K562 (cell line): Measurements from ENCODE around the gene SPTLC2. TPM values are rescaled to one million over a fixed set of nuclear protein-coding genes. Genes with fewer than 3 reads are reported as not detected.

Source experiments
- ATF7 ChIP-seq: fragments of 450-650 bp; IDR thresholded peaks from 2 replicates; pipeline ENCODE4 v1.7.1; 2014; ENCODE audit warnings: mild to moderate bottlenecking, moderate library complexity
- CEBPG ChIP-seq, 3 experiments: fragments of 200-800 bp in 1 of 3; sonication (Bioruptor generic) in 1 of 3; sonication (generic) in 1 of 3; formaldehyde crosslinking in 1 of 3; IDR thresholded peaks in 2 of 3; conservative IDR thresholded peaks in 1 of 3; 2 replicates each; pipeline versions ENCODE4 v1.6.1 to v1.8.0; 2016 to 2022; ENCODE audit warnings: missing compliant biosample characterization in 2 of 3, missing genetic modification characterization in 2 of 3, mild to moderate bottlenecking in 1 of 3, missing genetic modification reagents in 1 of 3
- FOXK1 ChIP-seq: sonication (generic); formaldehyde crosslinking; IDR thresholded peaks from 2 replicates; pipeline ENCODE4 v1.8.0; 2022; ENCODE audit warnings: missing genetic modification reagents, mild to moderate bottlenecking, borderline replicate concordance
- NR2F6 ChIP-seq: fragments of 450-650 bp; formaldehyde crosslinking; IDR thresholded peaks from 2 replicates; pipeline ENCODE4 v1.4.0; 2020; ENCODE audit warnings: mild to moderate bottlenecking
- SMARCE1 ChIP-seq: fragments of 450-650 bp; IDR thresholded peaks from 2 replicates; pipeline ENCODE4 v1.7.1; 2016; ENCODE audit warnings: mild to moderate bottlenecking
- SMC3 ChIP-seq: conservative IDR thresholded peaks from 2 replicates; pipeline ENCODE4 v1.6.1; 2011; ENCODE audit warnings: low read depth, low read length, improper control_type of control experiment; ENCODE audit not compliant: insufficient read depth
- TEAD4 ChIP-seq, 2 experiments: sonication (generic) in 1 of 2; formaldehyde crosslinking in 1 of 2; IDR thresholded peaks; 2 replicates each; pipeline versions ENCODE4 v1.6.1 to v1.8.0; 2012 to 2022; ENCODE audit warnings: borderline replicate concordance in 1 of 2, inconsistent platforms in 1 of 2, low read length in 1 of 2, mild to moderate bottlenecking in 1 of 2, missing genetic modification reagents in 1 of 2
- YBX1 ChIP-seq: fragments of 450-650 bp; IDR thresholded peaks from 2 replicates; pipeline ENCODE4 v1.7.1; 2016; ENCODE audit warnings: mild to moderate bottlenecking
- ZNF24 ChIP-seq: fragments of 450-650 bp; IDR thresholded peaks from 2 replicates; pipeline ENCODE4 v1.6.1; 2016
- polyA plus RNA-seq, 8 experiments: library from polyadenylated mRNA; depleted of rRNA in 4 of 8; stranded (reverse) in 5 of 8; unstranded in 3 of 8; fragments of >200 nt; fragmentation: Nextera tagmentation in 2 of 8; fragmentation: Illumina TruSeq in 1 of 8; extraction: Ambion mirVana in 2 of 8; extraction: Trizol in 1 of 8; gene quantifications; 2 replicates each; pipeline versions ENCODE4 v1.2.1 to v1.2.3, GENCODE V29; 2011 to 2014; ENCODE audit warnings: inconsistent platforms in 1 of 8, missing spikeins in 1 of 8
- total RNA-seq, 7 experiments: library from RNA; depleted of rRNA in 6 of 7; stranded (reverse); fragments of >200 nt in 6 of 7; fragmentation: Illumina TruSeq in 2 of 7; extraction: Trizol in 2 of 7; gene quantifications; 2 replicates each; pipeline versions ENCODE4 v1.2.1 to v1.2.3, GENCODE V29; 2011 to 2021; ENCODE audit warnings: low replicate concordance in 1 of 7
- TF ChIP-seq, protein P1 (sequence below): sonication (generic); formaldehyde crosslinking; IDR thresholded peaks from 2 replicates; pipeline ENCODE4 v1.8.1; 2023; ENCODE audit warnings: mild to moderate bottlenecking, missing genetic modification reagents
- TF ChIP-seq, protein P2 (sequence below): sonication (generic); formaldehyde crosslinking; IDR thresholded peaks from 2 replicates; pipeline ENCODE4 v1.8.0; 2022; ENCODE audit warnings: mild to moderate bottlenecking, missing genetic modification reagents
- TF ChIP-seq, protein P3 (sequence below): fragments of 250-450 bp; sonication (Bioruptor Pico); IDR thresholded peaks from 2 replicates; pipeline ENCODE4 v1.5.1; 2021; ENCODE audit warnings: mild to moderate bottlenecking
- TF ChIP-seq, protein P4 (sequence below), 2 experiments: fragments of 450-650 bp in 1 of 2; sonication (generic) in 1 of 2; formaldehyde crosslinking in 1 of 2; IDR thresholded peaks; 2 replicates each; pipeline versions ENCODE4 v1.7.1 to v1.9.0; 2016 to 2022; ENCODE audit warnings: inconsistent platforms in 1 of 2, mild to moderate bottlenecking in 1 of 2, missing genetic modification reagents in 1 of 2

SPTLC2 gene
- total and polyA plus RNA-seq, 9 of the 15 experiments (the other 6 are each of a cell fraction or from before 2014, with no cell fraction given) = 4.5 to 30.4 (median 14.0) TPM

DNA sequence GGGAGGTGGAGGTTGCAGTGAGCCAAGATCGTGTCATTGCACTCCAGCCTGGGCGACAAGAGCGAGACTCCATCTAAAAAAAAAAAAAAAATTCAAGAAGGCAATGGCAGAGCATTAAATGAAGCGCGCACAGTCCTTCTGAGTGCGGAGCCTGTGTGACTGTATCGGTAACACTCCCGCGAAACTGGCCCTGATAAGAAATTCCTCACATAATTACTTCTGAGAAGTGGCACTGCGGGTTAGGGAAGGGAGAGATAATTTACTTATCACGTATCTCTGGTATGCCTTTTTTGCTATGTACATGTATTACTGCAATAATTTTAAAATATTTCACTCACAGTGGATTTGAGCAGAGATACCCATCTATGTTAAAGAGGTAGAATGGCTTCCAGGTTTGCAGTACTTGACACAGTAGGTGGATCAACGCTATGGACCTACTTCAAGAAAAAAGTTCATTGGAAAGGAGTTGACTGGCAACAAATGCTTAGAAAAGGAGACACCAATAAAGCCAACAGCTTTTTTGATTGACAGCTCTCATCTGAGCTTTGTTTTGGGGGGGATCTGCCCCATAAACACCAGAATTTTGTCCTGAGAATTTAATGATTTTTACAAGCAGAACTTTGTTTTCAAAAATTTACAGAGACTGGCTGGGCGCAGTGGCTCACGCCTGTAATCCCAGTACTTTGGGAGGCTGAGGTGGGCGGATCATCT is 29.2 kb upstream of the SPTLC2 start (continued):
- TF ChIP-seq TEAD4 (IDR thresholded peaks at IDR 0.05; ENCODE audit: low read length) = peak; percentile 83
- no peak for TF ChIP-seq TEAD4 (CRISPR knock-in tag; IDR thresholded peaks at IDR 0.05; ENCODE audit: borderline replicate concordance)
- TF ChIP-seq, protein P1, sequence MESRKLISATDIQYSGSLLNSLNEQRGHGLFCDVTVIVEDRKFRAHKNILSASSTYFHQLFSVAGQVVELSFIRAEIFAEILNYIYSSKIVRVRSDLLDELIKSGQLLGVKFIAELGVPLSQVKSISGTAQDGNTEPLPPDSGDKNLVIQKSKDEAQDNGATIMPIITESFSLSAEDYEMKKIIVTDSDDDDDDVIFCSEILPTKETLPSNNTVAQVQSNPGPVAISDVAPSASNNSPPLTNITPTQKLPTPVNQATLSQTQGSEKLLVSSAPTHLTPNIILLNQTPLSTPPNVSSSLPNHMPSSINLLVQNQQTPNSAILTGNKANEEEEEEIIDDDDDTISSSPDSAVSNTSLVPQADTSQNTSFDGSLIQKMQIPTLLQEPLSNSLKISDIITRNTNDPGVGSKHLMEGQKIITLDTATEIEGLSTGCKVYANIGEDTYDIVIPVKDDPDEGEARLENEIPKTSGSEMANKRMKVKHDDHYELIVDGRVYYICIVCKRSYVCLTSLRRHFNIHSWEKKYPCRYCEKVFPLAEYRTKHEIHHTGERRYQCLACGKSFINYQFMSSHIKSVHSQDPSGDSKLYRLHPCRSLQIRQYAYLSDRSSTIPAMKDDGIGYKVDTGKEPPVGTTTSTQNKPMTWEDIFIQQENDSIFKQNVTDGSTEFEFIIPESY (CRISPR knock-in tag) = no peak
- TF ChIP-seq, protein P2, sequence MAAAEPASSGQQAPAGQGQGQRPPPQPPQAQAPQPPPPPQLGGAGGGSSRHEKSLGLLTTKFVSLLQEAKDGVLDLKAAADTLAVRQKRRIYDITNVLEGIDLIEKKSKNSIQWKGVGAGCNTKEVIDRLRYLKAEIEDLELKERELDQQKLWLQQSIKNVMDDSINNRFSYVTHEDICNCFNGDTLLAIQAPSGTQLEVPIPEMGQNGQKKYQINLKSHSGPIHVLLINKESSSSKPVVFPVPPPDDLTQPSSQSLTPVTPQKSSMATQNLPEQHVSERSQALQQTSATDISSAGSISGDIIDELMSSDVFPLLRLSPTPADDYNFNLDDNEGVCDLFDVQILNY = no peak
- TF ChIP-seq, protein P3, sequence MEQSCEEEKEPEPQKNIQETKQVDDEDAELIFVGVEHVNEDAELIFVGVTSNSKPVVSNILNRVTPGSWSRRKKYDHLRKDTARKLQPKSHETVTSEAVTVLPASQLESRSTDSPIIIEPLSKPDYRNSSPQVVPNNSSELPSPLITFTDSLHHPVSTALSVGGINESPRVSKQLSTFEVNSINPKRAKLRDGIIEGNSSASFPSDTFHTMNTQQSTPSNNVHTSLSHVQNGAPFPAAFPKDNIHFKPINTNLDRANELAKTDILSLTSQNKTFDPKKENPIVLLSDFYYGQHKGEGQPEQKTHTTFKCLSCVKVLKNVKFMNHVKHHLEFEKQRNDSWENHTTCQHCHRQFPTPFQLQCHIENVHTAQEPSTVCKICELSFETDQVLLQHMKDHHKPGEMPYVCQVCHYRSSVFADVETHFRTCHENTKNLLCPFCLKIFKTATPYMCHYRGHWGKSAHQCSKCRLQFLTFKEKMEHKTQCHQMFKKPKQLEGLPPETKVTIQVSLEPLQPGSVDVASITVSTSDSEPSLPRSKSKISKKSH (CRISPR knock-in tag) = no peak
- no peak for TF ChIP-seq NR2F6 (CRISPR knock-in tag)
- TF ChIP-seq FOXK1 (CRISPR knock-in tag) = no peak
- TF ChIP-seq SMC3 = no peak
- no peak for TF ChIP-seq YBX1
- no peak for TF ChIP-seq ATF7
- no peak for TF ChIP-seq CEBPG (CRISPR knock-in tag; IDR thresholded peaks at IDR 0.05)
- no peak for TF ChIP-seq CEBPG (tag; conservative IDR thresholded peaks at IDR 0.05 in 1 of 2, IDR thresholded peaks at IDR 0.05 in 1 of 2)
- TF ChIP-seq ZNF24 = no peak
- peak; percentile 58 for TF ChIP-seq SMARCE1
- TF ChIP-seq, protein P4, sequence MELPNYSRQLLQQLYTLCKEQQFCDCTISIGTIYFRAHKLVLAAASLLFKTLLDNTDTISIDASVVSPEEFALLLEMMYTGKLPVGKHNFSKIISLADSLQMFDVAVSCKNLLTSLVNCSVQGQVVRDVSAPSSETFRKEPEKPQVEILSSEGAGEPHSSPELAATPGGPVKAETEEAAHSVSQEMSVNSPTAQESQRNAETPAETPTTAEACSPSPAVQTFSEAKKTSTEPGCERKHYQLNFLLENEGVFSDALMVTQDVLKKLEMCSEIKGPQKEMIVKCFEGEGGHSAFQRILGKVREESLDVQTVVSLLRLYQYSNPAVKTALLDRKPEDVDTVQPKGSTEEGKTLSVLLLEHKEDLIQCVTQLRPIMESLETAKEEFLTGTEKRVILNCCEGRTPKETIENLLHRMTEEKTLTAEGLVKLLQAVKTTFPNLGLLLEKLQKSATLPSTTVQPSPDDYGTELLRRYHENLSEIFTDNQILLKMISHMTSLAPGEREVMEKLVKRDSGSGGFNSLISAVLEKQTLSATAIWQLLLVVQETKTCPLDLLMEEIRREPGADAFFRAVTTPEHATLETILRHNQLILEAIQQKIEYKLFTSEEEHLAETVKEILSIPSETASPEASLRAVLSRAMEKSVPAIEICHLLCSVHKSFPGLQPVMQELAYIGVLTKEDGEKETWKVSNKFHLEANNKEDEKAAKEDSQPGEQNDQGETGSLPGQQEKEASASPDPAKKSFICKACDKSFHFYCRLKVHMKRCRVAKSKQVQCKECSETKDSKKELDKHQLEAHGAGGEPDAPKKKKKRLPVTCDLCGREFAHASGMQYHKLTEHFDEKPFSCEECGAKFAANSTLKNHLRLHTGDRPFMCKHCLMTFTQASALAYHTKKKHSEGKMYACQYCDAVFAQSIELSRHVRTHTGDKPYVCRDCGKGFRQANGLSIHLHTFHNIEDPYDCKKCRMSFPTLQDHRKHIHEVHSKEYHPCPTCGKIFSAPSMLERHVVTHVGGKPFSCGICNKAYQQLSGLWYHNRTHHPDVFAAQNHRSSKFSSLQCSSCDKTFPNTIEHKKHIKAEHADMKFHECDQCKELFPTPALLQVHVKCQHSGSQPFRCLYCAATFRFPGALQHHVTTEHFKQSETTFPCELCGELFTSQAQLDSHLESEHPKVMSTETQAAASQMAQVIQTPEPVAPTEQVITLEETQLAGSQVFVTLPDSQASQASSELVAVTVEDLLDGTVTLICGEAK (IDR thresholded peaks at IDR 0.05) = no peak
- TF ChIP-seq, protein P4 (CRISPR knock-in tag; IDR thresholded peaks at IDR 0.05) = no peak
